BLaER1 (cell line): ENCODE measurements around the gene PNPLA6.
"Not testable (repeated sequence)": the region's sequence is repeated elsewhere in the genome, so short reads cannot be mapped to it uniquely, and the experiment has no call there.

Experiments used
- H3K27ac ChIP-seq: shearing (Covaris generic); formaldehyde crosslinking; 2 replicates; pipeline ENCODE4 v1.8.1; 2022
- H3K27me3 ChIP-seq: shearing (Covaris generic); formaldehyde crosslinking; 2 replicates; pipeline ENCODE4 v1.8.1; 2022
- H3K36me3 ChIP-seq: shearing (Covaris generic); formaldehyde crosslinking; 2 replicates; pipeline ENCODE4 v1.8.1; 2022
- H3K4me1 ChIP-seq: shearing (Covaris generic); formaldehyde crosslinking; 2 replicates; pipeline ENCODE4 v1.8.1; 2022
- H3K4me2 ChIP-seq: shearing (Covaris generic); formaldehyde crosslinking; 2 replicates; pipeline ENCODE4 v1.8.1; 2022
- H3K4me3 ChIP-seq: shearing (Covaris generic); formaldehyde crosslinking; 2 replicates; pipeline ENCODE4 v1.8.1; 2022
- H3K9ac ChIP-seq: shearing (Covaris generic); formaldehyde crosslinking; 2 replicates; pipeline ENCODE4 v1.8.1; 2022
- H3K9me3 ChIP-seq: shearing (Covaris generic); formaldehyde crosslinking; 2 replicates; pipeline ENCODE4 v1.8.1; 2022
- H4K20me1 ChIP-seq: shearing (Covaris generic); formaldehyde crosslinking; 2 replicates; pipeline ENCODE4 v1.8.1; 2022
- Cebpa-rat ChIP-seq: shearing (Covaris generic); IDR thresholded peaks from 2 replicates; pipeline ENCODE4 v1.8.1; 2022

Gene PNPLA6

GRCh38 chr19:7529610-7530490, 5.7 kb upstream of the PNPLA6 start:
- no peaks in the 10 kb centered on the region for H4K20me1 ChIP-seq
- H3K27me3 ChIP-seq: no peaks in the 10 kb centered on the region
- peaks cover 8% of the 10 kb centered on the region for H3K4me1 ChIP-seq
- H3K4me3 ChIP-seq: no peak overlapping the region
- H3K27ac ChIP-seq: no peak overlapping the region
- no peaks in the 10 kb centered on the region for H3K9me3 ChIP-seq
- H3K9ac ChIP-seq: no peak overlapping the region
- TF ChIP-seq Cebpa-rat: no peak
- no peak overlapping the region for H3K4me2 ChIP-seq
- H3K36me3 ChIP-seq: peaks cover 39% of the 10 kb centered on the region

GRCh38 chr19:7533281-7533885, 2.1 kb upstream of the PNPLA6 start:
- H3K9me3 ChIP-seq: no peaks in the 10 kb centered on the region
- H3K36me3 ChIP-seq: peaks cover 38% of the 10 kb centered on the region
- no peaks in the 10 kb centered on the region for H3K27me3 ChIP-seq
- H3K4me3 ChIP-seq: peak overlapping the region; percentile 95
- TF ChIP-seq Cebpa-rat: no peak
- H3K27ac ChIP-seq: peak overlapping the region; percentile 65
- peak overlapping the region; percentile 82 for H3K9ac ChIP-seq
- H3K4me2 ChIP-seq: peak overlapping the region; percentile 99
- H4K20me1 ChIP-seq: no peaks in the 10 kb centered on the region
- peaks cover 22% of the 10 kb centered on the region for H3K4me1 ChIP-seq

DNA sequence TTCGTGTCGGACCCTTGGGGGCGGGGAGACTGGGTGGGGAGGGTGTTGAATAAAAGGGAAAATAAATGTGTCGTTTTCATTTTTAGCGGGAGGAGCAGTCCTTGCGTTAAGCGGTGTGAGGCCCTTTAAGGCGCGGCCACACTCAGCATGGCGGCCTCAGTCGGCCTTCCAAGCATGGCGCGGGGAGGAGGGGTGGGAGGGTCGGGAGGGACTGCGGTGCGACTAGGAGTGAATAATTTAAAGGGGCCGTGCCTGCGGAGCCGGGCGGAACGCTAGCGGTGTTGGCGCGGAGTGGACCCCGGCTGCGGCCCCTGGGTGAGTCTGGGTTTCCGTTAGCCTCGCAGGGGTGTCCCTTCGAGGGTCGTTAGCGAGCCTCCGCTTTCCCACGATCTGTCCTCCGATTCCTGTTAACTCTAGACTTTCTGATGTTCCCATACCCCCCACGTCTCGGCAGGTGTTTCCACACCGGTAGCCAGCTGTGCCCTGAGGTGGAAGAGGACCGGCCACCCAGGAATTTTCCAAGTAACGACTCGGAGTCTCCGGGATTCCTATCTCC, 1.5 kb upstream of the PNPLA6 start:
- Histone ChIP-seq H3K4me1 (peaks cover 22% of the 10 kb centered on the region), H3K4me3 (peak overlapping the region; percentile 95), H3K36me3 (peaks cover 38% of the 10 kb centered on the region), H4K20me1 (no peaks in the 10 kb centered on the region), H3K27me3 (no peaks in the 10 kb centered on the region), H3K9ac (peak overlapping the region; percentile 82), H3K9me3 (no peaks in the 10 kb centered on the region), H3K4me2 (peak overlapping the region; percentile 99), H3K27ac (peak overlapping the region; percentile 65)
- no peak for TF ChIP-seq Cebpa-rat

DNA sequence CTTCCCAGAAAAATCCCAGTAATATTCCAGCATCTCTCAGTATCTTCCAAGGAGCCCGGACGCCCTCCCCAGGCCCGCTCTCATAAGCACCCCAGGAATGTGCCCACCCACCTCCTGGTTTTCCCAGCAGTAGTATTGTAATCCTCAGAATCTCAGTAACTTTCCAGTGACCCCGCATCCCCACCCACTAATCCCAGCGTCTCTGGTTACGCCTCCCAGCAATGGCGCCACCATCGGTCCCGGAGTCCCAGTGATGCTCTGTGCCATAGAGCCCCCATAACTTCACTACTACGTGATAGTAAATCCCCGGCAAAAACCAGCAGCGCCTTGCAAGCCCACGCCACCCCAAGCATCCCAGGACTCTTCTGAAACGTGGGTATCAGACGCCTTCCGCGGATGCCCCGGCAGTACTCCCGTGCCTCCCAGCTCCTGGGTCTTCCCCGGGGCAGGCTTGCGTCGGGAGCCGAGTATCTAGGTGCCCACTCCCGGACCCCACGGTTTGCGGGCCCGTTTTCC, 928 bp upstream of the PNPLA6 start:
- Histone ChIP-seq H3K4me1 (peaks cover 22% of the 10 kb centered on the region), H3K9me3 (no peaks in the 10 kb centered on the region), H3K4me2 (peak overlapping the region; percentile 99), H3K27me3 (no peaks in the 10 kb centered on the region), H3K36me3 (peaks cover 38% of the 10 kb centered on the region), H4K20me1 (no peaks in the 10 kb centered on the region), H3K9ac (peak overlapping the region; percentile 82), H3K27ac (peak overlapping the region; percentile 65; the same call in 1 of the 2 replicates), H3K4me3 (peak overlapping the region; percentile 95)
- TF ChIP-seq Cebpa-rat: no peak

DNA sequence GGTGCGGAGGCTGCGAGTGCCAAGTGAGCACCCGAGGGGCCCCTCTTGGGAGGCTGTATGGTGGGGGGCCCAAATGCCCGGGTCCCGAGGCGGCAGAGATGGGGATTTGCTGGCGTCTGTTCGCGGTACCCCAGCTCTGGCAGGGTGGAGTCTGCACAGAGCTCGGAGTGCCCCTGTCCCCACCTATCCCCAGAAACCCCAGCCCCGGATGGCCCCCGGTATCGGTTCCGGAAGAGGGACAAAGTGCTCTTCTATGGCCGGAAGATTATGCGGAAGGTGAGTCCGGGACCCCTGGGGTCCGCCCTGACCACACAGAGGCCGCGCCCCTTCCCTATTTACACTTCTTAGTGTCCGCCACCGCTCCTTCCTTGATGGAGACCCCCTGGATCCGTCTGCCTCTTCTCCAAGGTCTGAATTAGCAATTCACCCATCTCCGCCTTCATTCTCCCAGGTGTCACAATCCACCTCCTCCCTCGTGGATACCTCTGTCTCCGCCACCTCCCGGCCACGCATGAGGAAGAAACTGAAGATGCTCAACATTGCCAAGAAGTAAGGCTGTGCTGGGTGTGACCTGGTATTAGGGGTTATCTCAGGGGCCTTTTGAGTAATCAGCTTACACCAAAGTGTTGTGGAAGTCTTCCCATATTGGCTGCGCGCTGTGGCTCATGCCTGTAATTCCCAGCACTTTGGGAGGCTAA, 630 bp downstream of the PNPLA6 start:
- Histone ChIP-seq H3K4me1 (peaks cover 35% of the 10 kb centered on the region), H3K27ac (peak overlapping the region; percentile 80), H3K36me3 (peaks cover 34% of the 10 kb centered on the region), H3K9ac (peak overlapping the region; percentile 82), H3K27me3 (no peaks in the 10 kb centered on the region), H3K4me2 (peak overlapping the region; percentile 99), H3K9me3 (no peaks in the 10 kb centered on the region), H4K20me1 (no peaks in the 10 kb centered on the region), H3K4me3 (peak overlapping the region; percentile 95)
- TF ChIP-seq Cebpa-rat: no peak

- not testable (repeated sequence) for H3K27ac ChIP-seq, H3K9me3 ChIP-seq, H3K27me3 ChIP-seq, H3K4me2 ChIP-seq, H4K20me1 ChIP-seq, H3K9ac ChIP-seq, H3K4me3 ChIP-seq
- peaks cover 35% of the 10 kb centered on the region for H3K4me1 ChIP-seq
- peaks cover 51% of the 10 kb centered on the region for H3K36me3 ChIP-seq
These were observed 3.5 kb downstream of the PNPLA6 start for GRCh38 chr19:7538990-7539389.

DNA sequence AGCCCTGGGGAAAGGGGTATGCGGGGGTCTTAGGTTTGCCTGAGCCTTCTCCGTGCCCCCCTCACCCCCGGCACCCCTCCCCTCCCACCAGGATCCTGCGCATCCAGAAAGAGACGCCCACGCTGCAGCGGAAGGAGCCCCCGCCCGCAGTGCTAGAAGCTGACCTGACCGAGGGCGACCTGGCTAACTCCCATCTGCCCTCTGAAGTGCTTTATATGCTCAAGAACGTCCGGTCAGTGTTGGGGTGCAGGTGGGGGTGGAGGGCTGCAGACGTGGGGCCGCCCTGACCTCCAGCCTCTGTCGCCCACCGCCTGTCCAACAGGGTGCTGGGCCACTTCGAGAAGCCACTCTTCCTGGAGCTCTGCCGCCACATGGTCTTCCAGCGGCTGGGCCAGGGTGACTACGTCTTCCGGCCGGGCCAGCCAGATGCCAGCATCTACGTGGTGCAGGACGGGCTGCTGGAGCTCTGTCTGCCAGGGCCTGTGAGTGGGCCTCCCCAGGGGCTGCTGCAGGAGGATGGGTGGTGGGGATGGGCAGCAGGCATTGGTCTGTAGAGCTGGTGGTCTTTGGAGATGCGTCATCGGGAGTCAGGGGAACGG, 4.4 kb downstream of the PNPLA6 start:
- no peak overlapping the region for H3K4me3 ChIP-seq
- no peak overlapping the region for H3K27ac ChIP-seq
- H3K36me3 ChIP-seq: peaks cover 51% of the 10 kb centered on the region
- H3K27me3 ChIP-seq: no peaks in the 10 kb centered on the region
- no peak for TF ChIP-seq Cebpa-rat
- H3K4me1 ChIP-seq: peaks cover 43% of the 10 kb centered on the region
- H3K9ac ChIP-seq: no peak overlapping the region
- H3K9me3 ChIP-seq: no peaks in the 10 kb centered on the region
- H3K4me2 ChIP-seq: peak overlapping the region; percentile 80
- no peaks in the 10 kb centered on the region for H4K20me1 ChIP-seq

GRCh38 chr19:7540761-7541474, 5.4 kb downstream of the PNPLA6 start:
- peak overlapping the region; percentile 80 for H3K4me2 ChIP-seq
- H3K4me3 ChIP-seq: peak overlapping the region; percentile 28; the same call in 1 of the 2 replicates

GRCh38 chr19:7541475-7541824, 5.9 kb downstream of the PNPLA6 start:
- no peak overlapping the region for H3K9ac ChIP-seq
- H3K4me3 ChIP-seq: no peak overlapping the region
- H3K36me3 ChIP-seq: peaks cover 57% of the 10 kb centered on the region
- H3K27ac ChIP-seq: no peak overlapping the region
- H3K4me1 ChIP-seq: peaks cover 48% of the 10 kb centered on the region
- H3K27me3 ChIP-seq: no peaks in the 10 kb centered on the region
- no peaks in the 10 kb centered on the region for H3K9me3 ChIP-seq
- H4K20me1 ChIP-seq: no peaks in the 10 kb centered on the region
- peak overlapping the region; percentile 80 for H3K4me2 ChIP-seq
- no peak for TF ChIP-seq Cebpa-rat

More at GRCh38 chr19:7540761-7541474, 5.4 kb downstream of the PNPLA6 start:
- TF ChIP-seq Cebpa-rat: no peak
- Histone ChIP-seq H4K20me1 (no peaks in the 10 kb centered on the region), H3K27ac (no peak overlapping the region), H3K36me3 (peaks cover 52% of the 10 kb centered on the region), H3K4me1 (peaks cover 53% of the 10 kb centered on the region), H3K9me3 (no peaks in the 10 kb centered on the region), H3K27me3 (no peaks in the 10 kb centered on the region), H3K9ac (no peak overlapping the region)
